ENCODE data around the gene LMAN2L. TPM values are rescaled to one million over a fixed set of nuclear protein-coding genes. Genes with fewer than 3 reads are reported as not detected.

LMAN2L gene
- total RNA-seq, 6 donors from 2014 or later, result 11.5 to 18.9 (median 15.2) TPM

GRCh38 chr2:96703021-96703751 is 36.7 kb downstream of the LMAN2L start:
- Histone ChIP-seq H3K27ac (no peak overlapping the region), H3K36me3 (peaks cover 18 to 52% (median 38%) of the 10 kb centered on the region in 4 donors), H3K27me3 (no peaks in the 10 kb centered on the region), H3K9me3 (no peaks in the 10 kb centered on the region), H3K4me3 (no peak overlapping the region), H3K4me1 (no peaks in the 10 kb centered on the region)
- ATAC-seq (ENCODE audit: low FRiP score in 2 of 2), result no peak
- DNase-seq, result no peak
- TF ChIP-seq POLR2A (IDR thresholded peaks at IDR 0.05) (no peak), CTCF (IDR thresholded peaks at IDR 0.05) (no peak), POLR2AphosphoS5 (IDR thresholded peaks at IDR 0.05) (no peak), EP300 (IDR thresholded peaks at IDR 0.05) (no peak)
- WGBS, 2 donors, result 98 to 99% methylated on average over 12 to 15 of the region's 16 CpGs

GRCh38 chr2:96702098-96702785 is 37.6 kb downstream of the LMAN2L start:
- no peaks in the 10 kb centered on the region for H3K4me1 ChIP-seq
- no peak overlapping the region for H3K4me3 ChIP-seq
- no peaks in the 10 kb centered on the region for H3K27me3 ChIP-seq
- H3K9me3 ChIP-seq, result no peaks in the 10 kb centered on the region
- TF ChIP-seq EP300 (IDR thresholded peaks at IDR 0.05) (no peak), CTCF (IDR thresholded peaks at IDR 0.05) (no peak), POLR2A (IDR thresholded peaks at IDR 0.05) (no peak), POLR2AphosphoS5 (IDR thresholded peaks at IDR 0.05) (no peak)
- no peak for DNase-seq
- no peak for ATAC-seq (ENCODE audit: low FRiP score in 2 of 2)
- H3K36me3 ChIP-seq, result peaks cover 14 to 42% (median 32%) of the 10 kb centered on the region in 4 donors
- H3K27ac ChIP-seq, result no peak overlapping the region
- WGBS, 2 donors, result 89 to 98% methylated on average over 11 to 15 of the region's 17 CpGs

- no peaks in the 10 kb centered on the region for H3K4me1 ChIP-seq
- TF ChIP-seq POLR2AphosphoS5 (IDR thresholded peaks at IDR 0.05) (no peak), CTCF (IDR thresholded peaks at IDR 0.05) (no peak)
- DNase-seq, result no peak
- 96 to 97% methylated on average over 4 to 6 of the region's 6 CpGs for WGBS, 2 donors
- no peak for ATAC-seq (ENCODE audit: low FRiP score in 2 of 2)
- no peak overlapping the region for H3K27ac ChIP-seq
- no peak overlapping the region for H3K4me3 ChIP-seq
- no peaks in the 10 kb centered on the region for H3K9me3 ChIP-seq
- H3K27me3 ChIP-seq, result no peaks in the 10 kb centered on the region
- peaks cover 11 to 36% (median 26%) of the 10 kb centered on the region in 4 donors for H3K36me3 ChIP-seq
These were observed 38.2 kb downstream of the LMAN2L start for GRCh38 chr2:96701636-96702035.

- Histone ChIP-seq H3K4me3 (no peak overlapping the region), H3K4me1 (no peaks in the 10 kb centered on the region), H3K27ac (no peak overlapping the region), H3K36me3 (peaks cover 0 to 21% (median 13%) of the 10 kb centered on the region in 4 donors), H3K27me3 (no peaks in the 10 kb centered on the region), H3K9me3 (no peaks in the 10 kb centered on the region)
- WGBS, 2 donors, result 96% methylated on average over 6 to 8 of the region's 8 CpGs
- TF ChIP-seq EP300 (IDR thresholded peaks at IDR 0.05) (no peak), CTCF (IDR thresholded peaks at IDR 0.05) (no peak), POLR2AphosphoS5 (IDR thresholded peaks at IDR 0.05) (no peak), POLR2A (IDR thresholded peaks at IDR 0.05) (no peak)
- DNase-seq, result no peak
- ATAC-seq (ENCODE audit: low FRiP score in 2 of 2), result no peak
These were observed 39.8 kb downstream of the LMAN2L start for GRCh38 chr2:96700086-96700485.
